A549 treated with GW870086 at 1 μM for 4 hours (cell line): ENCODE measurements around the gene SH3BP2. TPM values are rescaled to one million over a fixed set of nuclear protein-coding genes. Genes with fewer than 3 reads are reported as not detected.

Experiments used
- total RNA-seq: library from RNA; stranded (reverse); fragments of 200-300 nt; extraction: Qiagen RNA extraction; gene quantifications from 5 replicates; pipeline ENCODE4 v1.2.3, GENCODE V29; 2022; ENCODE audit warnings: low read depth

SH3BP2 gene, protein sequence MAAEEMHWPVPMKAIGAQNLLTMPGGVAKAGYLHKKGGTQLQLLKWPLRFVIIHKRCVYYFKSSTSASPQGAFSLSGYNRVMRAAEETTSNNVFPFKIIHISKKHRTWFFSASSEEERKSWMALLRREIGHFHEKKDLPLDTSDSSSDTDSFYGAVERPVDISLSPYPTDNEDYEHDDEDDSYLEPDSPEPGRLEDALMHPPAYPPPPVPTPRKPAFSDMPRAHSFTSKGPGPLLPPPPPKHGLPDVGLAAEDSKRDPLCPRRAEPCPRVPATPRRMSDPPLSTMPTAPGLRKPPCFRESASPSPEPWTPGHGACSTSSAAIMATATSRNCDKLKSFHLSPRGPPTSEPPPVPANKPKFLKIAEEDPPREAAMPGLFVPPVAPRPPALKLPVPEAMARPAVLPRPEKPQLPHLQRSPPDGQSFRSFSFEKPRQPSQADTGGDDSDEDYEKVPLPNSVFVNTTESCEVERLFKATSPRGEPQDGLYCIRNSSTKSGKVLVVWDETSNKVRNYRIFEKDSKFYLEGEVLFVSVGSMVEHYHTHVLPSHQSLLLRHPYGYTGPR
- 4.8 to 6.5 TPM (median 6.1 TPM) in 5 replicates for total RNA-seq

DNA sequence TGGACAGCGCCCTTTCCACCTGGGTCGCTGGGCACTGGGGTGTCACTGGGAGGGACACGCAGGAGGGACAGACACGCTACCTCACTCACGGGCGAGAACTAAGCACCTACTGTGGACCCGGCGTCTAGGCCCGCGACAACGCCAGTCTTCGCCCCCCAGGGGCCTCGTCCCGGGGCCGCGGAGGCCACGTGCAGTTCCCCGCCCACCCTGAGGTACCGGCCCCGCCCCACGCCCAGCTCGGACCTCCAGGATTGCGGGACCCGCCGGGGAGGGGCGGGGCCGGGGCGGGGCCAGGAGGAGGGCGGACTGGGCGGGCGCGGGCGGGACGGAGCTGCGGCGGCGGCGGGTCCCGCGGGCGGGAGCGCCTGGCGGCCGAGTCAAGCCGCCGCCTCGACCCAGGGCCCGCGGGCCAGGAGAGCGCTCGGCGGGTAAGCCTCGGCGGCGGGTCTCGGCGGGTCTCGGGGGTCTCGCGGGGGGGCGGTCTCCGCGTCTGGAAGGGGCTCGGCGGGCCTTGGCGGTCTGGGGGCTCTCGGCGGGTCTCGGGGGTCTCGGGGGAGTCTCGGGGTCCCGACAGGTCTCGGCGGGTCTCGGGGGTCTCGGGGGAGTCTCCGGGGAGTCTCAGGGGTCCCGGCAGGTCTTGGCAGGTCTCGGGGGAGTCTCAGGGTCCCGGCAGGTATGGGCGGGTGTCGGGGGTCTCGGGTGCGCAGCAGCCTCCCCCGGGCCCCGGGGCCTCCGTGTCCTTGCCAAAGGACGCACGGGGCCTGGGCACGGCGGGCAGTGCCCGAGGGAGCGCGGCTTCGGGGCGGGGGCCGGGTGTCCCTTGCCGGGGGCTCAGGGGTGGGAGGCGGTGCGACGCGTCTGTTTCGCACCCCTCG is at the start of gene SH3BP2:
Gene SH3BP2, plus strand, starts transcription at position 375 of the 875 bp plus-strand sequence. CDS start 27,533 bp downstream, outside the sequence.

GRCh38 chr4:2755821-2756690 is 36.8 kb upstream of the SH3BP2 start, which contains the start of gene TNIP2:
Gene TNIP2, minus strand, starts transcription at chr4:2756336. Its CDS starts 47 bp downstream, at chr4:2756289.

GRCh38 chr4:2843263-2843940 is 50.5 kb downstream of the SH3BP2 start, which contains the start of gene ADD1:
Gene ADD1, plus strand, starts transcription at chr4:2843844. Its CDS starts 32,072 bp downstream, at chr4:2875916.

Other genes starting within 250 kb of the SH3BP2 start
- 40.5 to 52.9 TPM (median 49.4 TPM) in 5 replicates for gene TNIP2, start 36.7 kb upstream of the SH3BP2 start, total RNA-seq
- gene ADD1, start 50.8 kb downstream of the SH3BP2 start, total RNA-seq = 74.5 to 94.4 TPM (median 88.9 TPM) in 5 replicates
- gene NOP14, start 170.3 kb downstream of the SH3BP2 start, total RNA-seq = 25.3 to 29.4 TPM (median 26.3 TPM) in 5 replicates
- 1.6 to 2.1 TPM (median 1.9 TPM) in 5 replicates for gene GRK4, start 170.5 kb downstream of the SH3BP2 start, total RNA-seq